Measurements from ENCODE around the gene SETD5. TPM values are rescaled to one million over a fixed set of nuclear protein-coding genes. Genes with fewer than 3 reads are reported as not detected.

The SETD5 gene
- total and polyA plus RNA-seq, 4 donors = 85.6 to 180 (median 135) TPM

GRCh38 chr3:9448643-9449042, 51.2 kb downstream of the SETD5 start:
- 100% methylated on average over 1 of the region's 1 CpG for WGBS (ENCODE audit: insufficient coverage)

DNA sequence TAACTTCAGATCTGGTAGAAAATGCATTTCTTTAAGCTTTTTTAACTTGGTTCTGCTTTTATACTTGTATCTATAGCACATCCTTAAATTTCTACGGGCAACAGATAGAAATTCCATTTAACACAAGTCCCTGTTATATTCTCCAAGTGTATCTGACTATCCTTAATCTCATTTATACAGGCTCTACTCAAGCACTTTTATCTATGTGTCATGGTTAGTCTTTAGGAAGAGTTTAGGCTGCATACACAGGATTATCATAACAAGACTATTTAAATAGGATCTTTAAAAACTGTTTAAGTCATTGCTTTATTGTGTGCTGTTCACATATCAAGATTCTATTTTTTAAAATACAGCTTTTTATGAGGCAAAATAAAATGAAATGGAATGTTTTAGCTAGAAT, 52.7 kb downstream of the SETD5 start:
- Histone ChIP-seq H3K27ac (ENCODE audit: low read depth, low read length) (no peak overlapping the region), H3K36me3 (ENCODE audit: control insufficient read depth, insufficient read depth, low read length) (peaks cover 36% of the 10 kb centered on the region), H3K9me3 (ENCODE audit: control insufficient read depth, insufficient read depth, low read length) (no peaks in the 10 kb centered on the region), H3K27me3 (ENCODE audit: control insufficient read depth, insufficient read depth, low read length) (no peaks in the 10 kb centered on the region), H3K4me1 (ENCODE audit: control insufficient read depth, insufficient read depth, low read length) (no peaks in the 10 kb centered on the region), H3K4me3 (ENCODE audit: low read depth, low read length) (no peak overlapping the region)
- no peak for DNase-seq (ENCODE audit: low read depth in 4 of 6, low spot score in 6 of 6)
- WGBS (ENCODE audit: insufficient coverage) = no CpG with 5 or more reads among the region's 1 CpG

More at GRCh38 chr3:9448643-9449042, 51.2 kb downstream of the SETD5 start:
- no peaks in the 10 kb centered on the region for H3K9me3 ChIP-seq (ENCODE audit: control insufficient read depth, insufficient read depth, low read length)
- no peak overlapping the region for H3K27ac ChIP-seq (ENCODE audit: low read depth, low read length)
- no peaks in the 10 kb centered on the region for H3K27me3 ChIP-seq (ENCODE audit: control insufficient read depth, insufficient read depth, low read length)
- no peaks in the 10 kb centered on the region for H3K4me1 ChIP-seq (ENCODE audit: control insufficient read depth, insufficient read depth, low read length)
- H3K36me3 ChIP-seq (ENCODE audit: control insufficient read depth, insufficient read depth, low read length) = peaks cover 39% of the 10 kb centered on the region
- no peak for DNase-seq (ENCODE audit: low read depth in 4 of 6, low spot score in 6 of 6)
- H3K4me3 ChIP-seq (ENCODE audit: low read depth, low read length) = no peak overlapping the region

DNA sequence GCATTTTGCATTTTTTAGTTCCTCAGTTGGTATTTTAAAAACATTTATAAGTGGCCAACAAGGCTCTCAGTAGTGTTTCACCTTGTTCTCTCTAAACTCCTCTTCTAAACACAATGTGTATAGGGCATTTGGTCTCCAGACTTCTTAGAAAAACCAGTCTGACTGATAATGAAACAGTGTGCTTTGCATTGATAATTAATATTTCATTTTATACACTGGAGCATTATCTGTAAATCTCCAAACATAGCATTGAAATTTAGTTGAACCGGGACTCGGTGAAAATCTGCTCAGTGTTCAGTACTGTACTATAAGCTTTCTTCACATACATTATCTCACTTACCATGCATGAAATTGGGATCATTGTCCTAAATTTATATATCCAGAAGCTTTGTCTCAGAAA, 53.6 kb downstream of the SETD5 start:
- Histone ChIP-seq H3K27me3 (ENCODE audit: control insufficient read depth, insufficient read depth, low read length) (no peaks in the 10 kb centered on the region), H3K9me3 (ENCODE audit: control insufficient read depth, insufficient read depth, low read length) (no peaks in the 10 kb centered on the region), H3K27ac (ENCODE audit: low read depth, low read length) (no peak overlapping the region), H3K36me3 (ENCODE audit: control insufficient read depth, insufficient read depth, low read length) (peaks cover 35% of the 10 kb centered on the region), H3K4me1 (ENCODE audit: control insufficient read depth, insufficient read depth, low read length) (no peaks in the 10 kb centered on the region), H3K4me3 (ENCODE audit: low read depth, low read length) (no peak overlapping the region)
- no CpG with 5 or more reads among the region's 2 CpGs for WGBS (ENCODE audit: insufficient coverage)
- DNase-seq (ENCODE audit: low read depth in 4 of 6, low spot score in 6 of 6) = no peak

DNA sequence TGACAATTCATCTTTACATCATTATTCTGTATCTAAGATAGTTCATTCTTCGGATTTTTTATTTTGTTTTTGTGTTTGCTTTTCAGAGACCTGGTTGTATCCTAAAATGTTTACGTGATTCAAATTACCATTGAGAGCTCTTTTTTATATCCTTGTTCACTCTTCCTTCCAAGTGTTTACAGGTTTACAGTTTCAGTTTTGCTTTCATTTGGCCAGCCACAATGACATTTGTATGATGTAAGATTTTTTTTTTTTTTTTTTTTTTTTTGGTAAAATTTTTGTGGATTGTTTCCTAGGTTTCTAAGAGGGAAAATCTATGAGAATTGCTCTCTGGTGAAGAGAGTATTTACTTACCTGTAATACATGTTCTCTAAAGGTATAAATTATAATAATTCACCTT, 55.0 kb downstream of the SETD5 start:
- H3K9me3 ChIP-seq (ENCODE audit: control insufficient read depth, insufficient read depth, low read length) = no peaks in the 10 kb centered on the region
- H3K4me1 ChIP-seq (ENCODE audit: control insufficient read depth, insufficient read depth, low read length) = no peaks in the 10 kb centered on the region
- no CpG with 5 or more reads among the region's 2 CpGs for WGBS (ENCODE audit: insufficient coverage)
- no peak overlapping the region for H3K4me3 ChIP-seq (ENCODE audit: low read depth, low read length)
- H3K27ac ChIP-seq (ENCODE audit: low read depth, low read length) = no peak overlapping the region
- DNase-seq (ENCODE audit: low read depth in 4 of 6, low spot score in 6 of 6) = no peak
- H3K36me3 ChIP-seq (ENCODE audit: control insufficient read depth, insufficient read depth, low read length) = peaks cover 31% of the 10 kb centered on the region
- H3K27me3 ChIP-seq (ENCODE audit: control insufficient read depth, insufficient read depth, low read length) = no peaks in the 10 kb centered on the region

- no peaks in the 10 kb centered on the region for H3K9me3 ChIP-seq (ENCODE audit: control insufficient read depth, insufficient read depth, low read length)
- DNase-seq (ENCODE audit: low read depth in 4 of 6, low spot score in 6 of 6) = no peak
- peaks cover 21% of the 10 kb centered on the region for H3K36me3 ChIP-seq (ENCODE audit: control insufficient read depth, insufficient read depth, low read length)
- no peak overlapping the region for H3K4me3 ChIP-seq (ENCODE audit: low read depth, low read length)
- H3K27me3 ChIP-seq (ENCODE audit: control insufficient read depth, insufficient read depth, low read length) = no peaks in the 10 kb centered on the region
- no peaks in the 10 kb centered on the region for H3K4me1 ChIP-seq (ENCODE audit: control insufficient read depth, insufficient read depth, low read length)
- H3K27ac ChIP-seq (ENCODE audit: low read depth, low read length) = no peak overlapping the region
- WGBS (ENCODE audit: insufficient coverage) = no CpG with 5 or more reads among the region's 1 CpG
These were observed 58.2 kb downstream of the SETD5 start for GRCh38 chr3:9455596-9456131.

DNA sequence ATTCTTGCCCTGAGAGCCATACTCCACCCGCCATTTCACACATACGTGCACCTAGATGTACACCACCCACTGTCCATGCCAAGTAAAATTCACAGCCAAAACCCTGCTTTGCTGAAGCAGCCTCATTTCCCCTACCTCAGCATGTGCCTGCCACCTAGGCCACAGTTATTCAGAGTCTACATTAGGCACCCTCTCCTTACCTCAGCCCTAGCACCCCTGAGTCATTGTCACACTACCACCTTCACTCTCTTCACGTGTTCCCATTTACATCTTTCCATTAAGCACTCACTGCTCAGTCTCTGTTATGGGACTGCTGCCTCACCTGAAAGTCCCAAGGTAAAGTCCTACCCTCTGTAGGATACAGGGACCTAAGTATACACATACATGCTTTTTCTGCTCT, 70.0 kb downstream of the SETD5 start:
- H3K4me1 ChIP-seq (ENCODE audit: control insufficient read depth, insufficient read depth, low read length) = no peaks in the 10 kb centered on the region
- no peak overlapping the region for H3K27ac ChIP-seq (ENCODE audit: low read depth, low read length)
- no peaks in the 10 kb centered on the region for H3K27me3 ChIP-seq (ENCODE audit: control insufficient read depth, insufficient read depth, low read length)
- DNase-seq (ENCODE audit: low read depth in 4 of 6, low spot score in 6 of 6) = no peak
- 97% methylated on average over 3 of the region's 3 CpGs for WGBS (ENCODE audit: insufficient coverage)
- peaks cover 59% of the 10 kb centered on the region for H3K36me3 ChIP-seq (ENCODE audit: control insufficient read depth, insufficient read depth, low read length)
- no peaks in the 10 kb centered on the region for H3K9me3 ChIP-seq (ENCODE audit: control insufficient read depth, insufficient read depth, low read length)
- H3K4me3 ChIP-seq (ENCODE audit: low read depth, low read length) = no peak overlapping the region

GRCh38 chr3:9468460-9468859, 71.0 kb downstream of the SETD5 start:
- no peaks in the 10 kb centered on the region for H3K9me3 ChIP-seq (ENCODE audit: control insufficient read depth, insufficient read depth, low read length)
- H3K27ac ChIP-seq (ENCODE audit: low read depth, low read length) = no peak overlapping the region
- 95% methylated on average over 3 of the region's 7 CpGs for WGBS (ENCODE audit: insufficient coverage)
- H3K36me3 ChIP-seq (ENCODE audit: control insufficient read depth, insufficient read depth, low read length) = peaks cover 65% of the 10 kb centered on the region
- H3K4me1 ChIP-seq (ENCODE audit: control insufficient read depth, insufficient read depth, low read length) = no peaks in the 10 kb centered on the region
- H3K4me3 ChIP-seq (ENCODE audit: low read depth, low read length) = no peak overlapping the region
- DNase-seq (ENCODE audit: low read depth in 4 of 6, low spot score in 6 of 6) = no peak
- no peaks in the 10 kb centered on the region for H3K27me3 ChIP-seq (ENCODE audit: control insufficient read depth, insufficient read depth, low read length)

DNA sequence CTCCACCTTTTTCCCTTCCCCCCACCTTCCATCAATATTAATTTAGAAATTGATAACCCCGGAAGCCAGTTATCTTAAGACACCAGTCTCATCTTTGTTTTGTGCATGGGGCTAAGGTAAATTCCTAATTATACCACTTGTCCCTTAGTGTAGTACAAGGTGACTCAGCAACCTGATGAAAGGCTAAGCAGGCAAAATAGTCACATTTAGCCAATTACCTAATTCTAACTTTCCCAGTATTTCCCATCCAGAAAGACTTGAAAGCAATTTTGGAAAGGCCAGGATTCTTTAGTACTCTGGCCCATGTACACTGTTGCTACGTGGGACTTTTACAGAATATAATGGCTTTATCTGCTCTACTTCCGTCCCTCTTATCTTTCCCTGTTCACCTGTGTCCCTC, 72.6 kb downstream of the SETD5 start:
- H3K4me3 ChIP-seq (ENCODE audit: low read depth, low read length) = no peak overlapping the region
- no peak for DNase-seq (ENCODE audit: low read depth in 4 of 6, low spot score in 6 of 6)
- H3K27me3 ChIP-seq (ENCODE audit: control insufficient read depth, insufficient read depth, low read length) = no peaks in the 10 kb centered on the region
- peaks cover 72% of the 10 kb centered on the region for H3K36me3 ChIP-seq (ENCODE audit: control insufficient read depth, insufficient read depth, low read length)
- H3K4me1 ChIP-seq (ENCODE audit: control insufficient read depth, insufficient read depth, low read length) = no peaks in the 10 kb centered on the region
- 100% methylated on average over 2 of the region's 3 CpGs for WGBS (ENCODE audit: insufficient coverage)
- no peaks in the 10 kb centered on the region for H3K9me3 ChIP-seq (ENCODE audit: control insufficient read depth, insufficient read depth, low read length)
- H3K27ac ChIP-seq (ENCODE audit: low read depth, low read length) = no peak overlapping the region

GRCh38 chr3:9473496-9474065, 76.2 kb downstream of the SETD5 start:
- DNase-seq (ENCODE audit: low read depth in 4 of 6, low spot score in 6 of 6) = no peak
- Histone ChIP-seq H3K4me3 (ENCODE audit: low read depth, low read length) (no peak overlapping the region), H3K36me3 (ENCODE audit: control insufficient read depth, insufficient read depth, low read length) (peaks cover 69% of the 10 kb centered on the region), H3K27me3 (ENCODE audit: control insufficient read depth, insufficient read depth, low read length) (no peaks in the 10 kb centered on the region), H3K27ac (ENCODE audit: low read depth, low read length) (no peak overlapping the region), H3K9me3 (ENCODE audit: control insufficient read depth, insufficient read depth, low read length) (no peaks in the 10 kb centered on the region), H3K4me1 (ENCODE audit: control insufficient read depth, insufficient read depth, low read length) (no peaks in the 10 kb centered on the region)

GRCh38 chr3:9474482-9474881, 77.1 kb downstream of the SETD5 start:
- Histone ChIP-seq H3K4me1 (ENCODE audit: control insufficient read depth, insufficient read depth, low read length) (no peaks in the 10 kb centered on the region), H3K27me3 (ENCODE audit: control insufficient read depth, insufficient read depth, low read length) (no peaks in the 10 kb centered on the region), H3K4me3 (ENCODE audit: low read depth, low read length) (no peak overlapping the region), H3K36me3 (ENCODE audit: control insufficient read depth, insufficient read depth, low read length) (peaks cover 69% of the 10 kb centered on the region), H3K27ac (ENCODE audit: low read depth, low read length) (no peak overlapping the region), H3K9me3 (ENCODE audit: control insufficient read depth, insufficient read depth, low read length) (no peaks in the 10 kb centered on the region)
- 97% methylated on average over 5 of the region's 6 CpGs for WGBS (ENCODE audit: insufficient coverage)
- no peak for DNase-seq (ENCODE audit: low read depth in 4 of 6, low spot score in 6 of 6)

Data from spinal cord (tissue), 10 donors.